22Rv1 (cell line): ENCODE data around the gene ERVFRD-1.

Experiments used
- ZFX ChIP-seq: fragments of 450-650 bp; IDR thresholded peaks from 2 replicates; pipeline ENCODE4 v1.6.1; 2017; ENCODE audit warnings: antibody characterized with exemption, borderline replicate concordance
- TF ChIP-seq, protein P1 (sequence below): fragments of 450-650 bp; IDR thresholded peaks from 2 replicates; pipeline ENCODE4 v1.5.1; 2017; ENCODE audit warnings: mild to moderate bottlenecking

DNA sequence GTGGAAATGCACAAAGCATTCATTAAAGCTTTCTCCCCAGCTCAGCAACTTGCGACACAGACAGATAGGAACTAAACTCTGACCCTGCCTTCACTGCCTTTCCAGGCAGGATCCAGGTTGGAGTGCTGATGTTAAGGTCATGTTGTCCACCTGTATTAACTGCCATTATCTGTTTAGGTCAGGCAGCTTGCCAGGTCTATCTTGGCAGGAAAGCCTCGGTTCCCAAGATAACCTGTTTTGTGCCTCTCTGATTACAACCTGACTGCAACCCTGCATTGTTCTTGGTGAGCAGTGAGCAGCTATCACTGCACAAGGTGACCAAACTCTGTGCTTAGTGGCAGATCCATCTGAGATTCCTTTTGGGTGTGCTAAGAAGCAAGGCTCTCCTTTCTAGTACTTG is 44.2 kb downstream of the ERVFRD-1 start:
- TF ChIP-seq, protein P1, sequence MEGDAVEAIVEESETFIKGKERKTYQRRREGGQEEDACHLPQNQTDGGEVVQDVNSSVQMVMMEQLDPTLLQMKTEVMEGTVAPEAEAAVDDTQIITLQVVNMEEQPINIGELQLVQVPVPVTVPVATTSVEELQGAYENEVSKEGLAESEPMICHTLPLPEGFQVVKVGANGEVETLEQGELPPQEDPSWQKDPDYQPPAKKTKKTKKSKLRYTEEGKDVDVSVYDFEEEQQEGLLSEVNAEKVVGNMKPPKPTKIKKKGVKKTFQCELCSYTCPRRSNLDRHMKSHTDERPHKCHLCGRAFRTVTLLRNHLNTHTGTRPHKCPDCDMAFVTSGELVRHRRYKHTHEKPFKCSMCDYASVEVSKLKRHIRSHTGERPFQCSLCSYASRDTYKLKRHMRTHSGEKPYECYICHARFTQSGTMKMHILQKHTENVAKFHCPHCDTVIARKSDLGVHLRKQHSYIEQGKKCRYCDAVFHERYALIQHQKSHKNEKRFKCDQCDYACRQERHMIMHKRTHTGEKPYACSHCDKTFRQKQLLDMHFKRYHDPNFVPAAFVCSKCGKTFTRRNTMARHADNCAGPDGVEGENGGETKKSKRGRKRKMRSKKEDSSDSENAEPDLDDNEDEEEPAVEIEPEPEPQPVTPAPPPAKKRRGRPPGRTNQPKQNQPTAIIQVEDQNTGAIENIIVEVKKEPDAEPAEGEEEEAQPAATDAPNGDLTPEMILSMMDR = no peak
- TF ChIP-seq ZFX = no peak
